Right lobe of liver (tissue), 6 donors: ENCODE data around the gene TMEM44. TPM values are rescaled to one million over a fixed set of nuclear protein-coding genes. Genes with fewer than 3 reads are reported as not detected.

Experiments
- ATAC-seq, 4 donors: fragments of 200-7000 bp; cut with Tn5 transposase; one replicate each; pipeline ENCODE4 v1.9.1; 2020; ENCODE audit warnings: mild to moderate bottlenecking in 4 of 4, moderate library complexity in 4 of 4
- DNase-seq, 3 donors: peaks; one replicate each; pipeline ENCODE4 v3.0.0-alpha.2; 2020
- H3K27ac ChIP-seq, 3 donors: fragments of 200-600 bp; one replicate each; pipeline ENCODE4 v1.8.0; 2022
- H3K27me3 ChIP-seq, 2 donors: fragments of 200-600 bp; one replicate each; pipeline ENCODE4 v1.8.0; 2022
- H3K36me3 ChIP-seq, 4 donors: fragments of 200-600 bp; sonication (generic) in 1 of 4; one replicate each; pipeline versions ENCODE4 v1.5.1 to v1.8.0; 2017 to 2022; ENCODE audit warnings: control low read depth in 1 of 4
- H3K4me1 ChIP-seq, 4 donors: fragments of 200-600 bp; sonication (generic) in 1 of 4; one replicate each; pipeline versions ENCODE4 v1.5.1 to v1.8.0; 2017 to 2022; ENCODE audit warnings: control low read depth in 1 of 4
- H3K4me3 ChIP-seq, 3 donors: fragments of 200-600 bp; one replicate each; pipeline ENCODE4 v1.8.0; 2022
- H3K9me3 ChIP-seq, 4 donors: fragments of 200-600 bp; sonication (generic) in 1 of 4; one replicate each; pipeline versions ENCODE4 v1.5.1 to v1.8.0; 2017 to 2022; ENCODE audit warnings: control low read depth in 1 of 4
- CTCF ChIP-seq, 4 donors: fragments of 200-600 bp in 3 of 4; fragments of 450-650 bp in 1 of 4; IDR thresholded peaks; one replicate each; pipeline versions ENCODE4 v1.5.1 to v1.8.0; 2016 to 2022; ENCODE audit warnings: antibody characterized with exemption in 4 of 4, mild to moderate bottlenecking in 2 of 4
- POLR2A ChIP-seq: fragments of 450-650 bp; IDR thresholded peaks from one replicate; pipeline ENCODE4 v1.6.1; 2017; ENCODE audit warnings: antibody characterized with exemption, mild to moderate bottlenecking
- WGBS: methylation state at CpG from one replicate; pipeline ENCODE4 v1.1.6; 2018; ENCODE audit warnings: low coverage, low lambda C conversion rate; ENCODE audit not compliant: insufficient coverage; ENCODE audit errors: missing lambda C conversion rate; 5-methylcytosine and 5-hydroxymethylcytosine counted together
- intact Hi-C, 2 donors: fragments of 100-400 bp; cut with DNase I; formaldehyde crosslinking; loops; one replicate each; pipeline versions ENCODE4 v1.11.2 to v1.14.1; 2022
- long read RNA-seq: library from polyadenylated mRNA; unstranded; transcript quantifications from one replicate; pipeline ENCODE4 v2.0.0, GENCODE V29; 2019
- total RNA-seq, 6 experiments: library from RNA; depleted of rRNA in 2 of 6; stranded (reverse); fragments of >200 nt in 2 of 6; fragmentation: NEBNext Ultra II Directional in 3 of 6; extraction: Animal tissue kit (Norgen Biotek cat#: 25700) in 3 of 6; gene quantifications; one replicate each; pipeline versions ENCODE4 v1.1.0 to v1.2.4, GENCODE V29; 2016 to 2023
- donor health status: DM: no; HTN: yes; CAD: no.
- donor health status: DM: no; HTN: no; CAD: no.
- donor health status: DM: no; HTN: no; CAD: no.
- donor health status: DM: no; HTN: yes; CAD: no.
- donor health status: DM: no; HTN: yes; CAD: no.

Gene TMEM44
- 1 to 10 TPM; 2.2 to 6.8 (median 4.2) TPM for total RNA-seq
- long read RNA-seq: 0 reads

- H3K36me3 ChIP-seq: no peaks in the 10 kb centered on the region
- DNase-seq (peak; percentile 70 to 87 (median 80)), ATAC-seq (peak; percentile 88 to 93 (median 92))
- intact Hi-C loops: no loop called here
- TF ChIP-seq CTCF (IDR thresholded peaks at IDR 0.05): peak; percentile 44 to 67 (median 55)
- TF ChIP-seq POLR2A: peak; percentile 28
- peak within 1 kb of the TSS; percentile 31 to 63 (median 37) for H3K27ac ChIP-seq
- H3K4me3 ChIP-seq: peak within 1 kb of the TSS; percentile 41 to 63 (median 57)
- no peaks in the 10 kb centered on the region for H3K27me3 ChIP-seq
- no peaks in the 10 kb centered on the region for H3K9me3 ChIP-seq
- H3K4me1 ChIP-seq: peaks cover 0 to 3% (median 0%) of the 10 kb centered on the region in 4 donors
- WGBS: 0% methylated on average over 6 of the region's 66 CpGs
Measured at GRCh38 chr3:194633349-194634004, at the start of gene TMEM44. Gene TMEM44, minus strand, starts transcription at chr3:194633419. Its CDS starts 204 bp downstream, at chr3:194633215.

GRCh38 chr3:194682694-194683310 lies 49.6 kb upstream of the TMEM44 start:
- WGBS: 37% methylated on average over 9 of the region's 14 CpGs
- DNase-seq: peak in 2 of 3 donors; percentile 52 to 68
- no peak for TF ChIP-seq POLR2A
- TF ChIP-seq CTCF (IDR thresholded peaks at IDR 0.05): peak; percentile 83 to 92 (median 86)
- H3K9me3 ChIP-seq: no peaks in the 10 kb centered on the region
- no peak overlapping the region for H3K4me3 ChIP-seq
- H3K27ac ChIP-seq: no peak overlapping the region
- H3K27me3 ChIP-seq: peaks cover 0 to 11% of the 10 kb centered on the region in 2 donors
- ATAC-seq: peak; percentile 76 to 86 (median 83)
- intact Hi-C loops: loop anchor here in 1 of 2 donors (5.0 kb wide), 1 partner anchor 574 kb away; no protein-coding TSS in a partner anchor
- H3K36me3 ChIP-seq: no peaks in the 10 kb centered on the region
- H3K4me1 ChIP-seq: peaks cover 0 to 30% (median 3%) of the 10 kb centered on the region in 4 donors

GRCh38 chr3:194682189-194682693 lies 49.0 kb upstream of the TMEM44 start:
- intact Hi-C loops: loop anchor here in 1 of 2 donors (5.0 kb wide), 1 partner anchor 575 kb away; no protein-coding TSS in a partner anchor
- WGBS: 21% methylated on average over 4 of the region's 4 CpGs
- Histone ChIP-seq H3K36me3 (no peaks in the 10 kb centered on the region), H3K4me3 (no peak overlapping the region), H3K27me3 (peaks cover 0 to 7% of the 10 kb centered on the region in 2 donors), H3K9me3 (no peaks in the 10 kb centered on the region), H3K27ac (no peak overlapping the region), H3K4me1 (peaks cover 0 to 24% (median under 1%) of the 10 kb centered on the region in 4 donors)
- ATAC-seq (peak in 1 of 4 donors; percentile 2), DNase-seq (no peak)
- TF ChIP-seq CTCF (IDR thresholded peaks at IDR 0.05) (no peak), POLR2A (no peak)

GRCh38 chr3:194680888-194681615 lies 47.8 kb upstream of the TMEM44 start:
- H3K4me3 ChIP-seq: no peak overlapping the region
- H3K9me3 ChIP-seq: no peaks in the 10 kb centered on the region
- DNase-seq: no peak
- no peak overlapping the region for H3K27ac ChIP-seq
- no peaks in the 10 kb centered on the region for H3K36me3 ChIP-seq
- ATAC-seq: no peak
- TF ChIP-seq CTCF (IDR thresholded peaks at IDR 0.05) (no peak), POLR2A (no peak)
- no peaks in the 10 kb centered on the region for H3K27me3 ChIP-seq
- 63% methylated on average over 11 of the region's 11 CpGs for WGBS
- intact Hi-C loops: loop anchor here (2.0 to 5.0 kb wide), 2 partner anchors 426 to 576 kb away; no protein-coding TSS in a partner anchor
- H3K4me1 ChIP-seq: peaks cover 0 to 12% (median 0%) of the 10 kb centered on the region in 4 donors
